Pancreas (tissue), 10 donors: ENCODE results near the gene PLEKHA3. TPM values are rescaled to one million over a fixed set of nuclear protein-coding genes. Genes with fewer than 3 reads are reported as not detected.
"Not testable (repeated sequence)": the region's sequence is repeated elsewhere in the genome, so short reads cannot be mapped to it uniquely, and the experiment has no call there.

ENCODE experiments used
- ATAC-seq, 4 donors: fragments of 200-7000 bp; cut with Tn5 transposase; one replicate each; pipeline versions ENCODE4 v1.8.0 to v1.9.1; 2020; ENCODE audit warnings: mild to moderate bottlenecking in 4 of 4, moderate library complexity in 4 of 4
- DNase-seq, 6 donors: peaks; one replicate each; pipeline ENCODE4 v3.0.0-alpha.2; 2020
- FAIRE-seq: peaks from 2 replicates; lab custom pipeline; 2012; peaks lifted over from hg19 to GRCh38; lab: Jason Lieb, UNC
- H3K27ac ChIP-seq, 4 donors: fragments of 200-600 bp; sonication (generic); 1 replicate in 3 of 4; 2 replicates in 1 of 4; pipeline versions ENCODE4 v1.5.0 to v1.8.0; 2020
- H3K27me3 ChIP-seq, 4 donors: fragments of 200-600 bp; one replicate each; pipeline ENCODE4 v1.8.0; 2021
- H3K36me3 ChIP-seq, 3 donors: fragments of 200-600 bp; sonication (generic) in 1 of 3; one replicate each; pipeline versions ENCODE4 v1.5.0 to v1.8.0; 2020 to 2021
- H3K4me1 ChIP-seq, 3 donors: fragments of 200-600 bp; one replicate each; pipeline ENCODE4 v1.8.0; 2021
- H3K4me3 ChIP-seq, 4 donors: fragments of 200-600 bp; sonication (generic) in 2 of 4; one replicate each; pipeline versions ENCODE4 v1.5.0 to v1.8.0; 2020 to 2021
- H3K9me3 ChIP-seq, 4 donors: fragments of 200-600 bp; one replicate each; pipeline ENCODE4 v1.8.0; 2021
- CTCF ChIP-seq, 4 donors: fragments of 200-600 bp; sonication (generic) in 3 of 4; IDR thresholded peaks; one replicate each; pipeline versions ENCODE4 v1.5.0 to v1.8.0; 2021; ENCODE audit warnings: antibody characterized with exemption in 4 of 4
- WGBS, 2 donors: extraction: QIAGEN DNeasy Blood & Tissue Kit; methylation state at CpG; one replicate each; pipeline ENCODE4 v1.1.7; 2013; 5-methylcytosine and 5-hydroxymethylcytosine counted together
- intact Hi-C, 3 donors: fragments of 100-400 bp; cut with DNase I; formaldehyde crosslinking; loops; one replicate each; pipeline versions ENCODE4 v1.11.1 to v1.14.2; 2022
- polyA plus RNA-seq, 2 donors: library from polyadenylated mRNA; stranded (reverse); fragments of 200-250 nt; gene quantifications; one replicate each; pipeline ENCODE4 v1.2.3, GENCODE V29; 2013
- total RNA-seq, 6 donors: library from RNA; stranded (reverse); fragmentation: NEBNext Ultra II Directional in 4 of 6; extraction: Animal tissue kit (Norgen Biotek cat#: 25700) in 4 of 6; gene quantifications; one replicate each; pipeline versions ENCODE4 v1.2.1 to v1.2.4, GENCODE V29; 2021 to 2023
- donor health status: healthy with polysubstance abuse.
- donor health status: DM: no; HTN: no; CAD: no; lungs with moderate emphysema.
- donor health status: DM: no; HTN: no; CAD: no.
- donor health status: control.
- donor health status: control.
- donor health status: Bipolar disorder and iron deficiency.
- donor health status: DM: yes; HTN: yes; CAD: no.
- donor health status: DM: no; HTN: no; CAD: no.
- donor health status: DM: no; HTN: no; CAD: no.
- donor health status: DM: yes; HTN: yes; CAD: no.

Gene PLEKHA3
- total and polyA plus RNA-seq, 8 donors: 1.2 to 18.6 (median 10.8) TPM

- H3K4me3 ChIP-seq: peak overlapping the region; percentile 37 to 70 (median 48)
- H3K4me1 ChIP-seq: no peaks in the 10 kb centered on the region
- TF ChIP-seq CTCF (IDR thresholded peaks at IDR 0.05): no peak
- FAIRE-seq (no peak), ATAC-seq (peak in 3 of 4 donors; percentile 15 to 48 (median 19)), DNase-seq (no peak)
- H3K27ac ChIP-seq: peak overlapping the region in 1 of 4 donors; percentile 57
- no peaks in the 10 kb centered on the region for H3K9me3 ChIP-seq
- H3K27me3 ChIP-seq: no peaks in the 10 kb centered on the region
- WGBS, 2 donors: 31 to 46% methylated on average over 8 of the region's 8 CpGs
- intact Hi-C loops: no loop called here
- H3K36me3 ChIP-seq: no peaks in the 10 kb centered on the region
Observed at GRCh38 chr2:178523596-178524134, 43.4 kb downstream of the PLEKHA3 start.

GRCh38 chr2:178525010-178525409, 44.8 kb downstream of the PLEKHA3 start:
- intact Hi-C loops, H3K9me3 ChIP-seq, H3K4me3 ChIP-seq, DNase-seq, H3K4me1 ChIP-seq, H3K27ac ChIP-seq, FAIRE-seq, ATAC-seq, H3K27me3 ChIP-seq, H3K36me3 ChIP-seq: not testable (repeated sequence)
- WGBS, 2 donors: 94 to 96% methylated on average over 3 to 4 of the region's 5 CpGs

- FAIRE-seq, H3K27ac ChIP-seq, H3K4me3 ChIP-seq, H3K27me3 ChIP-seq, H3K4me1 ChIP-seq, ATAC-seq, H3K9me3 ChIP-seq, H3K36me3 ChIP-seq, DNase-seq, intact Hi-C loops: not testable (repeated sequence)
- 90 to 92% methylated on average over 1 of the region's 1 CpG for WGBS, 2 donors
Observed at GRCh38 chr2:178525460-178525859, 45.2 kb downstream of the PLEKHA3 start.

GRCh38 chr2:178526256-178526655, 46.0 kb downstream of the PLEKHA3 start:
- Histone ChIP-seq H3K36me3 (no peaks in the 10 kb centered on the region), H3K9me3 (no peaks in the 10 kb centered on the region), H3K27ac (no peak overlapping the region), H3K4me3 (no peak overlapping the region), H3K27me3 (no peaks in the 10 kb centered on the region), H3K4me1 (no peaks in the 10 kb centered on the region)
- no peak for TF ChIP-seq CTCF (IDR thresholded peaks at IDR 0.05)
- WGBS, 2 donors: 93 to 95% methylated on average over 4 of the region's 4 CpGs
- intact Hi-C loops: no loop called here
- ATAC-seq (no peak), FAIRE-seq (no peak), DNase-seq (no peak)

- TF ChIP-seq CTCF (IDR thresholded peaks at IDR 0.05): no peak
- Histone ChIP-seq H3K9me3 (no peaks in the 10 kb centered on the region), H3K27ac (no peak overlapping the region), H3K4me3 (no peak overlapping the region), H3K27me3 (no peaks in the 10 kb centered on the region), H3K4me1 (no peaks in the 10 kb centered on the region), H3K36me3 (no peaks in the 10 kb centered on the region)
- no peak for DNase-seq
- intact Hi-C loops: no loop called here
- no peak for ATAC-seq
- WGBS, 2 donors: 91 to 93% methylated on average over 2 of the region's 2 CpGs
- FAIRE-seq: no peak
Observed at GRCh38 chr2:178527592-178527991, 47.3 kb downstream of the PLEKHA3 start.

- Histone ChIP-seq H3K4me1 (no peaks in the 10 kb centered on the region), H3K36me3 (peaks cover 0 to 9% (median 0%) of the 10 kb centered on the region in 3 donors), H3K9me3 (no peaks in the 10 kb centered on the region), H3K4me3 (no peak overlapping the region), H3K27me3 (no peaks in the 10 kb centered on the region), H3K27ac (no peak overlapping the region)
- WGBS, 2 donors: 93% methylated on average over 5 of the region's 5 CpGs
- FAIRE-seq: no peak
- ATAC-seq: no peak
- TF ChIP-seq CTCF (IDR thresholded peaks at IDR 0.05): no peak
- intact Hi-C loops: no loop called here
- DNase-seq: no peak
Observed at GRCh38 chr2:178528647-178529046, 48.4 kb downstream of the PLEKHA3 start.
